ENCODE measurements around the gene ZNF140. TPM values are rescaled to one million over a fixed set of nuclear protein-coding genes. Genes with fewer than 3 reads are reported as not detected.

ZNF140 gene
- total and polyA plus RNA-seq, 2 of the 4 experiments (the other 2 are of a cell fraction) = 8.3 to 25.8 TPM

- peak within 1 kb of the TSS; percentile 83 for H3K4me2 ChIP-seq (ENCODE audit: low read depth, low read length)
- TF ChIP-seq MXI1 (IDR thresholded peaks at IDR 0.05; ENCODE audit: borderline replicate concordance, low read depth, low read length) = peak; percentile 72; the same call in 1 of the 2 replicates
- peak; percentile 94 for TF ChIP-seq BHLHE40 (IDR thresholded peaks at IDR 0.05; ENCODE audit: low read depth, low read length)
- TF ChIP-seq RCOR1 (IDR thresholded peaks at IDR 0.05; ENCODE audit: insufficient replicate concordance, low read length) = no peak
- peak; percentile 79 for TF ChIP-seq POLR2A (IDR thresholded peaks at IDR 0.05; ENCODE audit: low read depth, low read length)
- TF ChIP-seq CHD1 (IDR thresholded peaks at IDR 0.05; ENCODE audit: low read depth, low read length) = no peak
- TF ChIP-seq FOS (IDR thresholded peaks at IDR 0.05; ENCODE audit: low read depth, low read length) = peak; percentile 22; the same call in 1 of the 2 replicates
- peak; percentile 96 for TF ChIP-seq USF2 (IDR thresholded peaks at IDR 0.05; ENCODE audit: low read depth, low read length)
- TF ChIP-seq MAZ (IDR thresholded peaks at IDR 0.05; ENCODE audit: borderline replicate concordance, low read depth, low read length) = 0 out of 2 replicates have a peak, but pooled peaks have one; percentile 47
- TF ChIP-seq ELK1 (IDR thresholded peaks at IDR 0.05; ENCODE audit: borderline replicate concordance, low read depth, low read length) = 0 out of 2 replicates have a peak, but pooled peaks have one; percentile 20
- no peak within 1 kb of the TSS for H2BK15ac ChIP-seq (ENCODE audit: low read depth, low read length)
- peaks cover 36% of the 10 kb centered on the region for H3K9me3 ChIP-seq (ENCODE audit: control insufficient read depth, insufficient read depth, low read length)
- H3K27ac ChIP-seq (ENCODE audit: insufficient read depth, low read length) = peak within 1 kb of the TSS; percentile 61
- 0% methylated on average over 26 of the region's 103 CpGs; no CpG with 5 or more reads in 1 of the 2 experiments for WGBS, 2 experiments (ENCODE audit: extremely low coverage in 2 of 2, insufficient read length in 1 of 2)
- CTCF ChIA-PET = no interaction called here
- H3K9me1 ChIP-seq (ENCODE audit: insufficient read depth, low read length) = no peaks in the 10 kb centered on the region
- peaks cover 5 to 6% of the 10 kb centered on the region in 2 experiments; a peak in 2 of 4 replicates for H3K79me1 ChIP-seq (ENCODE audit: low read depth in 1 of 2, low read length in 2 of 2)
- H3K23ac ChIP-seq (ENCODE audit: low read depth, low read length) = peak within 1 kb of the TSS; percentile 50; the same call in 1 of the 2 replicates
- no peak within 1 kb of the TSS for H2AK5ac ChIP-seq (ENCODE audit: low read depth, low read length)
- no peaks in the 10 kb centered on the region for H4K20me1 ChIP-seq (ENCODE audit: insufficient read depth, low read length)
- H4K8ac ChIP-seq (ENCODE audit: low read depth in 2 of 2, low read length in 2 of 2) = peak within 1 kb of the TSS in 1 of 2 experiments; percentile 90; a peak in 2 of 4 replicates
- no peaks in the 10 kb centered on the region for H3K4me1 ChIP-seq (ENCODE audit: control insufficient read depth, insufficient read depth, low read length)
- DNase-seq = peak; percentile 98
- H2AFZ ChIP-seq (replicated peaks; ENCODE audit: low read length, poor library complexity) = peak within 1 kb of the TSS; percentile 94
- H3K9ac ChIP-seq (ENCODE audit: low read depth, low read length) = peak within 1 kb of the TSS; percentile 78
- in situ Hi-C loops (cut with MboI; ENCODE audit: low sequenced_read_pairs) = no loop called here
- peak within 1 kb of the TSS; percentile 67 for H2BK5ac ChIP-seq (ENCODE audit: low read depth, low read length, poor library complexity, severe bottlenecking)
- no peak within 1 kb of the TSS for H3K18ac ChIP-seq (ENCODE audit: low read depth, low read length)
- H2BK120ac ChIP-seq (ENCODE audit: low read depth, low read length) = peak within 1 kb of the TSS; percentile 63
- H2AK9ac ChIP-seq (replicated peaks; ENCODE audit: low read depth, low read length, poor library complexity) = peak within 1 kb of the TSS; percentile 87
- H3K14ac ChIP-seq (replicated peaks; ENCODE audit: low read depth, low read length) = peak within 1 kb of the TSS; percentile 84
- H3K56ac ChIP-seq (ENCODE audit: extremely low read depth, insufficient read depth, low read length) = peak within 1 kb of the TSS; percentile 67; the same call in 1 of the 2 replicates
- peak within 1 kb of the TSS; percentile 75 for H4K91ac ChIP-seq (ENCODE audit: insufficient read depth, low read depth, low read length)
- no peak within 1 kb of the TSS for H2BK20ac ChIP-seq (ENCODE audit: low read depth, low read length)
- peak within 1 kb of the TSS; percentile 89 for H3K4ac ChIP-seq (ENCODE audit: low read depth, low read length)
- H4K5ac ChIP-seq (ENCODE audit: low read depth, low read length) = peak within 1 kb of the TSS; percentile 21; the same call in 1 of the 2 replicates
- intact Hi-C loops (cut with micrococcal nuclease) = loop anchor here (1.0 kb wide), 1 partner anchor 51 kb away; the partner anchor contains the start of gene ZNF26
- H3K27me3 ChIP-seq (ENCODE audit: control insufficient read depth, insufficient read depth, low read length) = no peaks in the 10 kb centered on the region
- BruUV-seq (replicated peaks) = no TSS peak
- dilution Hi-C loops (cut with HindIII; ENCODE audit: low sequenced_read_pairs, unreplicated experiment) = no loop called here
- peak; percentile 96 for ATAC-seq (ENCODE audit: low read depth)
- POLR2A ChIA-PET (ENCODE audit: unreplicated experiment) = interaction anchor here (0.6 kb wide), 1 partner anchor 117 kb away, joined by 3 read pairs; no protein-coding TSS in a partner anchor
- peaks cover 16% of the 10 kb centered on the region for H3K36me3 ChIP-seq (ENCODE audit: control insufficient read depth, insufficient read depth, low read length)
- peak within 1 kb of the TSS; percentile 52 for H3K4me3 ChIP-seq (ENCODE audit: insufficient read depth, low read depth, low read length)
Measured at GRCh38 chr12:133037207-133038005, 43.3 kb upstream of the ZNF140 start, which contains the start of gene ZNF84. Gene ZNF84 (plus strand): TSS chr12:133037509. CDS start chr12:133041468, 3,959 bp downstream.
